ENCODE results near the gene VAC14.

DNA sequence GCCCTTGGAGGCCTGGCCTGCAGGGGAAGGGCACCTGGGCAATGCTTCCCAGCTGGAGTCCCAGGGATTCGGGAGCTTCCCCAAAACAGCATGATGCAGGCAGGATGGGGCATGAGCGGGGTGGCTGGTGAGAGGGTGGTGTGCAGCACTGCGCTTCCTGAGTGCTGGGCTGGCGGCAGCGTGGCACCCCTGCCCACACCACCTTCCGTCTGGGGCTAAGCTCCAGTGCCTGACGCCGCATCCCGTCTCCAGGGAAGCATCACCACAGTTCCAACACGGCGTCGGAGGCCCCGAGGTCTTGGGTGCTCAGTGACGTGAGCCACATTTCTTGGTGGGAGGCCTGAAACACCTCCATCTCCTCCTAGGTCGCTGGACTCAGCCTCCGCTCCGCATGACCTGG lies 101.3 kb downstream of the VAC14 start:
- TF ChIP-seq POLR2A (IDR thresholded peaks at IDR 0.05; ENCODE audit: low read depth, low read length) (no peak), POLR2AphosphoS5 (IDR thresholded peaks at IDR 0.05; ENCODE audit: low read depth, low read length) (no peak), TAF1 (IDR thresholded peaks at IDR 0.05; ENCODE audit: low read depth, low read length) (no peak), PAX5 (IDR thresholded peaks at IDR 0.05; ENCODE audit: insufficient read depth, low read length, severe bottlenecking) (no peak), POU2F2 (IDR thresholded peaks at IDR 0.05; ENCODE audit: low read depth, low read length) (no peak)

Measured in GM12891 (cell line).